DND-41 (cell line): ENCODE measurements around the gene GRM7.

Source experiments
- CTCF ChIP-seq: IDR thresholded peaks from 2 replicates; pipeline ENCODE4 v1.5.1; 2012; ENCODE audit warnings: borderline replicate concordance, low read length, moderate library complexity, mild to moderate bottlenecking; ENCODE audit not compliant: poor library complexity, severe bottlenecking; ENCODE audit errors: extremely low read depth
- EZH2 ChIP-seq: IDR thresholded peaks from 3 replicates; pipeline ENCODE4 v1.6.1; 2012; ENCODE audit warnings: borderline replicate concordance, low read depth, mild to moderate bottlenecking, moderate library complexity, low read length, inconsistent platforms; ENCODE audit not compliant: severe bottlenecking

DNA sequence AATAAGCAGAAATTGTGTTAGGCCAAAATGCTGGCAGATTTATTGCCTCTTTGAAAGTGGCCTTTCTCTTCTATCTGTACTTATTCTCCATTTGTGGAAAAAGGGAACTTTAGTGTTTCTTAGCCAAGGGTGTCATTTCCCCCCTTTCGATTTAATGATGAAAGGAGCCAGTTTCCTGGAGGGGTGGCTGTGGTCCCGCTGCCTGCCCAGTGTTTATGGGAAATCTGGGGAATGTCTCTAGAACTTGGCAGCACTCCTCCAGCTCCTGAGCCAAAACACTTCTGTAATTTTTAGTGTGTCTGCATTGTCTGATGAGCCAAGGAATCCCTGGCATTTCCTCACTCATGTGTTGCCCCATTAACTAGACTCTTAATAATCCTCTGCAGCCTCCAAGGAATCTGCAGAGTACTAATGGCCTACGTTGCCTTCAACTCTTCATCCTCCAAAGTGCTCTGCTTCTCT lies 448.8 kb downstream of the GRM7 start:
- TF ChIP-seq CTCF (no peak), EZH2 (no peak)
